Measurements from ENCODE around the gene SP140L.
"Not testable (repeated sequence)": the region's sequence is repeated elsewhere in the genome, so short reads cannot be mapped to it uniquely, and the experiment has no call there.

SP140L gene

DNA sequence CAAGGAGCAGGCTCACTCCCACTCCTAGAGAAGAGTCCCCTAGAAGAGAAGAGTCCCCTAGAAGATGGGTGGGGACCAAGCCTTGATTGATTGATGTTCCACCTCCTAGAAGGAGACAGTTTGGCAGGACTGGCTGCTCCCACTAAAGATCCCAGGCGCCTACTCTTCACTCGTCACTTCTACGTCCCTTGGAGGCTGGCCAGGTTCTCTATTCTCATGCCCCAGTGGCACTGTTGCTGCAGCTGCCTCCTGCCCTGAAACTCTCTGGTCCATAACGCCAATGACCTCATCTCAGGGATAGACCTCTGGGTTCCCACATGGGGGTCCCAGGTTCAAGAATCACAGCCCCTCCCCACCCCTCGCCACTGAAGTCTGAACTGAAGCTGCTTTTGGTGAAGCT, 2.5 kb upstream of the SP140L start:
- no peak for DNase-seq

DNA sequence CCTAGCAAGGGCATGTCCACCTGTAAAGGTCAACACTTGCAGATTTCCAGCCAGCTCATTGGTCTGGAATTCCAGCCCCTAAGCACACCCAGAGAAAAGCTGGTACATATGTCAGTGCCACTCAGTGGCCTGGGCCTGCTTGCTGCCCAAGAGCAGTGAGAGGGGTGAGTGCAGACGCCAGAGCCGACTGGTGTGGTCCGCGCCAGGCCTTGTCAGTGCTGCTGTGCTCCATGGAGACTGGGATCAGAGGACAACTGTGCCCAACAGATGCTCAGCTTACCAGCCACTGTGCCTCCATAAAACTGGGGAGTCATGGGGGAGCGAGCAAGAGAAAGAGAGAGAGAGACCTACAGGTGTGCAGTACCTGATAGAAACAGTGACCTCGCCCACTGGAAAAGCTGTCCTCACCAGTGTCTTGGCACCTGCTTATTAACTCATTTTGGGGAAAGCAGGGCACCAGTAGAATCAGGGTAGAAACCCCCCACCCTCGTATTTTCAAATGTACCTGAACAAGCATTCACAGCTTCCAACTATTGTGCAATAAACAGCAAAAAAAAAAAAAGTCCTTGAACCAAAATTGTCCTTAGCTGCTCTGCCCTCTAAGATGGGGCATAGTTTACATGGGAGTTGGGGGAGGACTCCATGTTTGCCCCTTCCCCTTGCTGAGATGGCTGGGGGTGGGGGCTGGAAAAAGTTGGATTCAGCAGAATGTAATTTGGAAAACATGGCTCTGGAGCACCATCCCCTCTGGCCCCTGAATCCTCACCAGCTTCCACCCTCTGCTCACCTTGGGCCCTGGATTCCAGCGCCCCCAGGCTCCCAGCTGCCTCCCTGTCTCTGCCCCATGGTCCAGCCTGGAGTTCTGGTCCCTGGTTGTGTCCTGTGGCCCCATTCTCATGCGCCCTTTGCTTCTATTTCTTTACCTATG, 1.4 kb upstream of the SP140L start:
- no peak for DNase-seq

DNA sequence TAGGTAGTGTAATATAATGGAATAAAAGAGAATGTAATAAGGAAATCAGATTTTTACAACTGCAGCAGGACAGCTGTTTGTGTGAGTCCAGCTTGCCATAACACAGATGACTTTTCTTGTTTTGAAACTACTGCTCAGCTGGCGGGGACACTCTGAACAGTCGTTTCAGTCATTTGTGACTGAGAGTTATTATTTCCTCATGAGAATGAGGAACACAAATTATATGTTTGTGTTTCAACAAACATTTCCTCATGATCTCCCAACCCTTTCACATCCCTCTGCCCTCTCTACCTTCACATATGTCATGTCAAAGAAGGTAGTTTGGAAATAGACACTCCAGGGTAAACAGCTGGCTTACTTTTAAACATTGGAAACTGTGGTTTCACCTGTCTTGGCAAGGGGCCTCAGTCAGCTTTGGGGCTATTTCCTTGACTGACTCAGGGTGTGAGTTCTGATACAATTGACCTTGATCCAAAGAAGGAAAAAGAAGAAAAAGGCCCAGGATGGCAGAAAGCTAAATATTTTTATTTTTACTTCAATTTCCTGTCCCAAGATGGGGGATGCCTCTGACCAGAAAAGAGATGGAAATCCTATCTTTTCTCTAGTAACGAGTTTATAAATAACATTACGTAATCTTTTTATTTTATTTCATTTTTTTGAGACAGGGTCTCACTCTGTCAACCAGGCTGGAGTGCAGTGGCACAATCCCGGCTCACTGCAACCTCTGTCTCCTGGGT, 593 bp downstream of the SP140L start:
- DNase-seq: no peak

DNA sequence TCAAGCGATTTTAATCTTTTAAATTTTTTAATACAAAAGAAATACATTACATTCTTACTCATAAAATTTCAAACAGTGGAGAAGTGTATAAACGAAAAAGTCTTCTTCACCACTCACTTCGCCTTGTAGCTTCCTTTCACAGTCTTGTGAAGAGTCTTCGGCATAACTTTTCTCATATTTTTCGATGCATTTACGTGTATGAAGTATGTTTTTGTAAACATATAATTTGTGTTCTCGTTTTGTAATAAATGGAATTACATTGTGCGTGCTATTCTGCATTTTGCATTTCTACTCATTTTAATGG, 1.1 kb downstream of the SP140L start:
- DNase-seq: no peak

DNA sequence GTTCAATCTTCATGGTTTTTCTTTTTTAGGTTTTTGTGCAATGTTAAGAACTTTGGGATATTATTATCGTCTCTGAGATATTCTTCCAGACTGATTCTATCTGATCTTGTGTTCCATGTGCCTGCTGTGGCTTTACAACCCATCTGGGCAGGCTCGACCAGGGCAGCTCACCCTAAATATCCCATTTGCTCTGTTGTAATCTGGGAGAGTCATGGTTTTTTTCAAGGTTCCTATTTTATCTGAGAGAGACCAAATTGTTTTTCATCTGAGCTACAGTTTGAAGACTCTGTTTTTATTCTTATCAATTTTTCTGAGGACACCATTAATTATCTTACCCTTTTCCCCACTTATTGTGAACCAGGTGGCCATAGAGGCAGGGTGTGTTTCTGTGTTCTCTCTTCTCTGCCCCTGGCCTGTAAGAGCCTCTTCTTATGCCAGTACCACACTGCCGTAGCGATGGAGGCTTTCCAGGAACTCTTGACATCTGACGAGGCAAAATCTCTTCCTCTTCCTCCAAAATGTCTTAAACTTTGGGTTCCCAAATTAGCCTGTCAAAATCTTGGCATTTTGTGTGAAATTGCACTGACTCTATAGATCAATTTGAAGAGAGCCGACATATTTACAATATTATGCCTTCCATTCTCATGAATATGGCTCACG, 3.1 kb downstream of the SP140L start:
- DNase-seq: no peak

DNA sequence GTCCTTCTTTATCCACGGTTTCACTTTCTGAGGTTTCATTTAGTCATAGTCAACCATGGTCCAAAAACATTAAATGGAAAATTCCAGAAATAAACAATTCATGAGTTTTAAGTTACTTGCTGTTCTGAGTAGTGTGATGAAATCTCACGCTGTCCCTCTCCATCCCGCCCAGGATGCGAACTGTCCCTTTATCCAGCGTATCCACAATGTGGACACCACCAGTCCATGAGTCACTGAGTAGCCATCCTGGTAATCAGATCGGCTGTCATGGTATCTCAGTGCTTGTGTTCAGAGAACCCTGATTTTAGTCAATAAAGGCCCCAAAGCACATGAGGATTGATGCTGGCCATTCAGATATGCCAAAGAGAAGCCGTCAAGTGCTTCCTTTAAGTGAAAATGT, 3.7 kb downstream of the SP140L start:
- DNase-seq: no peak

DNA sequence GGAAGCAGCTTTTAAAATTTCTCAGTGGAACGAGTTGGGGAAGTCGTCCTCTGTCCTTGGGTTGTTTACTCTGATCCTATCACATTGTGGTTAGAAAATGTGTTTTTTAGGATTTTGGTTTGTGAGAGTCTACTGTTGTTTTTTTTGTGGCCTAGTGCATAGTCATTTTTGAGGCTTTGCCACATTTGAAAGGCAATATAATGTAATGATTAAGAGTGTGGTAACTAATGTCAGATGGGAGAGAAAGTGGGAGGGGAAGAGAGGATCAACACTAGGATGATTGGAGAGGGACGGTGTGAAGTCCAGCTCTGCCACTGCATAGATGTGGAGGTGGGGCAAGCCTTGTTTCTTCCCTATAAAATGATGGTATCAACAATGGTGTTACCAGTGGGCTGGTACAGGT, 8.5 kb downstream of the SP140L start:
- no peak for DNase-seq

DNA sequence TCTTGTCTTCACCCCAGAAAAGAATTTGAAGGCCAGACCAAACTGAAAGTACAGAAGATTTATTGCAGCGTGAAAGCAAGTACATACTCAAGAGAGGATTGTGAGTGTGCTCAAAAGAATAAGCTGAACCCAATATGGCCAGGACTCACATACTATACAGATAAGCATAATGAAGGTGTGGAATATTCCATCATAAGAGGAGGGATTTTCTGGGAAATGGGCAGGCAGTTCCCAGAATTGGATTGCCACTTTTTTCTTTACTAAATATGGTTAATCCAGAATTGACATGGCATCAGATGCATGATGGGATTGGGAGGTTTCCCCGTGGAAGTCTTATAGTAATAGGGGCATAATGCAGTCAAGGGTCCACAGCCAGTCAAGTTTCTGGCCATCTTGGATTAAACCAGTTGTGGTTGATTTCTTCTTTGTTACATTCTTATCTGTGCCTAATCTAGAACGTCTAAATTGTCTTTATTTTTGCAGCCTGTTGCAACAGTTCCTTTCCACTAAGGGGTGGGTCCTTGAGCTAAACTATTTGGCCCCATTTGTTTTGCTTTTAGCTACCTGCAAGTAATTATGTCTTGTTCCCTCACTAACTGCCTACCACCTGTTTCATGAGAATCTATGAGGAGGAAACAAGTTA, 9.0 kb downstream of the SP140L start:
- no peak for DNase-seq

DNA sequence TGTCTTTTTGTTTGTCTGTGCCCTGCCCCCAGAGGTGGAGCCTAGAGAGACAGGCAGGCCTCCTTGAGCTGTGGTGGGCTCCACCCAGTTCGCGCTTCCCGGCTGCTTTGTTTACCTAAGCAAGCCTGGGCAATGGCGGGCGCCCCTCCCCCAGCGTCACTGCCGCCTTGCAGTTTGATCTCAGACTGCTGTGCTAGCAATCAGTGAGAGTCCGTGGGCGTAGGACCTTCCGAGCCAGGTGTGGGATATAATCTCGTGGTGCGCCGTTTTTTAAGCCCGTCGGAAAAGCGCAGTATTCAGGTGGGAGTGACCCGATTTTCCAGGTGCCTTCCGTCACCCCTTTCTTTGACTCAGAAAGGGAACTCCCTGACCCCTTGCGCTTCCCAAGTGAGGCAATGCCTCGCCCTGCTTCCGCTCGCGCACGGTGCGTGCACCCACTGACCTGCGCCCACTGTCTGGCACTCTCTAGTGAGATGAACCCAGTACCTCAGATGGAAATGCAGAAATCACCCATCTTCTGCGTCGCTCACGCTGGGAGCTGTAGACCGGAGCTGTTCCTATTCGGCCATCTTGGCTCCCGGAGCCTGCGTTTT, 15.0 kb downstream of the SP140L start:
- not testable (repeated sequence) for DNase-seq

DNA sequence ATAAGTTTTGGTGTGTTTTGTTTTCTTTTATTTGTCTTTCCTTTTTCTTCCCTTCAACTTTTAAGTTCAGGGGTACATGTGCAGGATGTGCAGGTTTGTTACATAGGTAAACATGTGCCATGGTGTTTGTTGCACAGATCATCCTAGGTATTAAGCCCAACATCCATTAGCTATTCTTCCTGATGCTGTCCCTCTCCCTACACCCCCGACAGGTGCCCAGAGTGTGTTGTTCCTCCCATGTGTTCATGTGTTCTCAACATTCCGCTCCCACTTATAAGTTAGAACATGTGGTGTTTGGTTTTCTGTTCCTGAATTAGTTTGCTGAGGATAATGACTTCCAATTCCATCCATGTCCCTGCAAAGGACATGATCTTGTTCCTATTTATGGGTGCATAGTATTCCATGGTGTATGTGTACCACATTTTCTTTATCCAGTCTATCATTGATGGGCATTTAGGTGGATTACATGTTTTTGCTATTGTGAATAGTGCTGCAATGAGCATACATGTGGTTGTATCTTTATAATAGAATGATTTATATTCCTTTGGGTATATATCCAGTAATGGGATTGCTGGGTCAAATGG, 16.1 kb downstream of the SP140L start:
- not testable (repeated sequence) for DNase-seq

DNA sequence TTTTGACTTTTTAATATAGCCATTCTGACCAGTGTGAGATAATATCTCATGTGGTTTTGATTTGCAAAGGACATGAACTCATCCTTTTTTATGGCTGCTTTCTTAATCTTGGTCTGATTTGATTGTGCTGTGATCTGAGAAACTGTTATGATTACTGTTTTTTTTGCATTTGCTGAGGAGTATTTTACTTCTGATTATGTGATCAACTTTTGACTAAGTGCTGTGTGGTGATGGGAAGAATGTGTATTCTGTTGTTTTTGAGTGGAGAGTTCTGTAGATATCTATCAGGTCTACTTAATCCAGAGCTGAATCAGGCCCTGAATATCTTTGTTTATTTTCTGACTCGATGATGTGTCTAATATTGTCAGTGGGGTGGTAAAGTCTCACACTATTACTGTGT, 16.8 kb downstream of the SP140L start:
- DNase-seq: no peak

DNA sequence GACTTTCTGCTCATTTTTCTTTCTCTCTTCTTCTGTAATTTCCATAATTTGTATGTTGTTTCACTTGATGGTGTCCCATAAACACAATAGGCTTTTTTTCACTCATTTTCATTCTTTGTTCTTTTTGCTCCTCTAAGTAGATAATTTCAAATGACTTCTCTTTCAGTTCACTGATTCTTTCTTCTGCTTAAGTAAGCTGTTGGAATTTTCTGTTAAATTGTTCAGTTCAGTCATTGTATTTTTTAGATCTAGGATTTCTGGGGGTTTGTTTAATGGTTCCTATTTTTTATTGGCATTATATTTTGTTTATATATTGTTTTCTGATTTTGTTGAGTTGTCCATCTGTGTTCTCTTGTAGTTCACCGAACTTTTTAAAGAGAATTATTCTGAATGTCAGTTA, 19.5 kb downstream of the SP140L start:
- no peak for DNase-seq

DNA sequence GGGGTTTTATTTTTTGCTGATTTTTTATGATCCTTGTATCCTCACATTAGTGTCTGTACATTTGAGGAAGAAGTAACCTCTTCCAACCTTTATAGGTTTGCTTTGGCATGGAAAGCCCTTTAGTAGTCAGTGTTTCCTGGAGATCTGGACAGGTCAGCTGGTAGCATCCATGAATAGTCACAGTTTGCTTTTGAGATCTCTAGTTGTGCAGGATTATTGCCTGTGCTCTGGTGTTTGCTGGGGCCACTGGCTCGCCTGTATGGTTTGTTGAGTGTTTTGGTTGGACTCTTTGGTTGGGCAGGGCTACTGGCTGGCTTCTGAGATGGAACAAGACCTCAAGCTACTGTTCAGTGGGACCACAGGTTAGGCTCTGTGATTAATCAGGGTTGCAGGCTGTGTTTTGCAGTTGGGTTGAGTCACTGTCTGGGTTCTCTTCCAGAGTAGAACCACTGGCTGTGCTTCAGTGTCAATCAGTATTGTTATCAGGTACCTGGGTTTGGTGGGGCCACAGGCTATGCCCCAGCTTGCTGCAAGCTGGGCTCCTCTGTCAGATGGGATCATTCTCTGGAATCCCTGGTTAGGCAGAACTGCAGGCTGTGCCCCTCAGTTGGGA, 20.0 kb downstream of the SP140L start:
- no peak for DNase-seq

DNA sequence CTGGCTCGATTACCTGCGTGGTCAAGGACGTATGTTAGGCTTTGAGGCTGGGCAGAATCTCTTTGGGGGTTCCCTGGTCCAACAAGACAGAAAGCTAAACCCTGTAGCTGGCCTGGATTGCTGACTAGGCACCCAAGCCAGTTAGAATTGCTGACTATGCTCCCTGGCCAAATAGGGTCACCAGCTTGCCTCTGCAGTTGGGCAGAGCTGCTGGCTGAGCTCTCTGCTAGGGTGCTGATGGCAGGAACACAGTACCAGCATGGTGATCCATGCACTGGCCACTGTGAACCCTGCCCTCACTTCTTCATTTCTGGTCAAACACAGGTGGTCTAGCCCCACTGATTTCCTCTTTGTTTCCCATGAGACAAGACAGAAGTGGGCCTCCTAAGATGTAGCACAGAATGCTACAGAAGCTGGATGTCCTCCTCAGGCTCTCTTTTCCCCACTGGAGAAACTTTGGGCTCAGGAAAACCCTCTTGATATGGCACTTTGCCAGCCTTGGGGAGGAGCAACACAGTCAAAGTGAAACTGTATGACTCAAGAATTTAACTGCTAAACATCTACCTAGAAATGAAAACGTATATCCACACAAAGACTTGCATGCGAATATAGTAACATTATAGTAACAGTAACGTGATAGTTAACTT, 20.8 kb downstream of the SP140L start:
- no peak for DNase-seq

DNA sequence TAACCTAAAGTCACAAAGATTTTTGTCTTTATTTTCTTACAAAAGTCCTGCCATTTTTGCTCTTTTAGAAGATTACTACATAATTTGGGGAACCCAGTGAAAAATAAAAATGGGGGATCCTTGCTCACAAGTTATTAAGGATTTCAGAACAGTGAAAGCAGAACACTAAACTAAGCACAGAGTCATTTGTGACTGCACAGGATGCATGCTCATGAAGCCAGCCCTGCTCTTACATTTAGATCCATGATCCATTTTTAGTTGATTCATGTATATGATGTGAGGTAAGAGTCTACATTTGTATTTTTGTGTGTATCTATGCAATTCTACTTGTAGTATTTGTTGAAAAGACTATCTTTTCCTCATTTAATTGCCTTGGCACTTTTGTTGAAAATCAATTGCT, 21.8 kb downstream of the SP140L start:
- no peak for DNase-seq

DNA sequence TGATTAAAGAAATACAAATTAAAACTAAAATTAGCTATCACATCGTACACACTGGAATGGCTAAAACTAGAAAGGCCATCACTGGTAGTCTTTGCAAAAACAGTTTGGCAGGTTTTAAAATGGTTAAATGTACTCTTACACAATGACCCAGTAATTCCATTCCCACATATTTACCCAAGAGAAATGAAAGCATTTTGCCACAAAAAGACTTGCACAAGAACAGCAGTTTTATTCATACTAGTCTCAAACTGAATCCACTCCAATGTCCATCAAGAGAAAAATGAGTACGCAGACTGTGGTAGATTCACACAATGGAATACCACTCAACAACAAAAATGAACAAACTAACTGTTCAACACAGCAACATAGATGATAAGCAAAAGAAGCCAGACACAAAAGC, 29.1 kb downstream of the SP140L start:
- DNase-seq: no peak

DNA sequence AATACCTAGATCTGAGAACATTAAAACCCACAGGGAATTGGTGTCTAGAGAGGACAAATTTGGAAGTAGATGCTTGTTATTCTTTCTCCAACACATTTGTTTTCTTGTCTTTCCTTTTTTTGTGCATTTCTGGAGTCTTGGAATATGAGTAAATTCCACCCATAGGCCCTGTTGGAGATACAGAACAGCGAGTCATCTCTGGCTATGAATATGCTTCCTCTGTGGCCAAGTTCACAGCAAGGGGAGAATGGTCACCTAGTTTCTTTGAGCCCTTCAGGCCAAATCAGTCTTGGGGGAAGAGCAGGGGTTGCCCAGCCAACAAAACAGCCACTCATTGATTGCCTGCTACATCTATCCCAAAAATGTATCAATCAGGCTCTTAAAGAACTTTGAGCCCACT, 31.3 kb downstream of the SP140L start:
- no peak for DNase-seq

DNA sequence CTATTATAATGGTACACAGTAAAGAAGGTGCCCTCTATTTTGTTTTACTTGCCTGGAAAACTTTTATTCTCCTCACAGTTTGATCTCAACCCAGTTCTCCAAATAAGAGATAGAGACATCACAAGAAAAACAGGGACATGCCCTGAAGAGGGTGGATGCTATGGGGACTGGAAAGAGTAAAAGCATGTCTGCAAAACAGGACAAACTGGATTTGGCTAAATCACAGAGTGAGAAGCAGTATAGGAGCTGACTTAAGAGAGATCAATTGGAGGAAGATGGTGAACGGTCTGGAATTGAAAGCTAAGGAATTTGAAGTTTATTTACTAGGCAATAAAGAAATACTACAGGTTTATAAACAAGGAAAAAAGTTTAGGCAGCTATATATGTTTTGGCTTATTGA, 33.0 kb downstream of the SP140L start:
- no peak for DNase-seq

DNA sequence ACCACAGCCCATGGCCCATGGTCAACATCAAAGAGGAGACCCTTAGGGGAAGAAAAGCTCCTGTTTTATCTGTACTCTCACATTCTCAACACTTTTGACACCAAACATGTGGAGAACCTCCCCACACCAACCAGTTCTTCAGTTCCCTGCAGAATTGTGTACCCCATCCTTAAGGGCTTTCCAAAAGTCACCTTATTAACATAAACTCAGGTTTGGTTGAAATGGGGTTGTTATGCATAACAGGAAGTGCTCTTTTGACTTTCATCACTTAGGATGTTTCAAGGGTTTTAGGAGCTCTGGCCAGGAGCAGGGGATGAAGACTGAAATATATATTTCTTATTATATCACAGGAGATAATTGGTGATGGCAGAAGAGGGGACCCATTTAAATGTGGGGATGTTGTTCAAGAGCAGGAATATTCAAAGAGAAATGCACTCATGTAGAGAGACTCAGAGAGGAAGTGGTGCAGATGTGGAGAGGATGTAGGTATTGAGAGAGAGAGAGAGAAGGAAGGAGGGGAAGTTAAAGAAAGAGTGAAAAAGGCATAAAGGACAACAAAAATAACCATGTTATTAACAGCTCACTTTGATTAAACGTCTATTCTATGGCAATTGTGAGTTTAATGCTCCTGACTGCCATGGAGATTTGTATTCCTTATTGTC, 35.2 kb downstream of the SP140L start:
- no peak for DNase-seq

DNA sequence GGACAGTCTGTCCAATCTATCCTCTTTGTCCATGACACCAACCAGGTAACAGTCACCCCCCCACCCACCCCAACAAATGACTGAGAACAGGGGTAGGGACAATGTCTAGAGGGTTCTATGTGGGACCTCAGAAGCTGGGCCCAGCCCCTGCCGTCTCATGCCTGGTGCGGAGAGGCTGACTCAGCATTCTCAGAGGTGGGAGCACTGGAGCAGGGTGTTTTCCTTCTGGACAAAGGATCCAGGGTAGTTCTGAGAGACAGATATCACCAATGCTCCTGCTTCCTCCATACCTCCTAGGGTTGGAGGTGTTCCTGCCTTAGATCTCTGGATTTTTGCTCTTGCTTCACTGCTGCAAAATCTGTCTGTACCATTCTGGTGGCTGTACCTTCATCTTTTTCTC, 55.1 kb downstream of the SP140L start:
- no peak for DNase-seq

DNA sequence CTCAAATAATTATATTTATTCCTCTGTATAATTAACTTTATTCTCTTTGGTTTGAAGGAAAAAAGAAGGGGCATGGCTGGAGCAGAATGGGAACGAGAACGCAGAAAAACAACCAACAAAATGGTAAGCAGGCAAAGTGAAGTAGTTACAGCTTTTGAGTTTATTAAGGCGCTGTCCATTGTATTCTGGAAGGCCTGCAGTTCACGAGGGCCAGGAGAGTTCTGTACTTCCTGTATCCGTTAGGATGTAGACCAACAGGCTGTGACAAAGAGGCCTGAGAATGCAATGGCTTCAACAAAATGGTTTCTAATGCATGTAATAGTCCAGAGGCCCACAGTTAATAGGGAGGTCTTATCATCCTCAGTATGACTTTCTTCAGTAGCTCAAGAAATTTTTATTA, 56.5 kb downstream of the SP140L start:
- DNase-seq: no peak

Data from NCI-H1105 treated with DMSO at 0.1 percent for 48 hours (cell line).